ENCODE results near the gene GJB6.

DNA sequence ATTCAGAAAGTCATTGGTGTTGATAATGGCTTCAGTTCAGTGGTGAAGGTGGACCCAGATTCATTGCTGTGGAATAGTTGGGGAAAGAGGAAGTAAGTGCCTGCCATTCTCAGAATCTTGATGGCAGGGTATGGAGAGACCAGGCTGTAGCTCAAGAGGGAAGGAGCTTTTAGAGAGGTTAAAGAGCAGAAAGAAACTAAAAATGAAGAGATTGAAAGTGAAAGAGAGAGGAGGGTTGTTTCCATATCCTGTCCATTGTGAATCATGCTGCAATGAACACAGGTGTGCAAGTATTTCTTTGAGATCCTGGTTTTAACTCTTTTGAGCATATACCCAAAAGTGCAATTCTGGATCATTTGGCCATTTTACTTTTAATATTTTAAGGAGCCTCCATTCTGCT, 12.5 kb downstream of the GJB6 start:
- TF ChIP-seq, protein P1, sequence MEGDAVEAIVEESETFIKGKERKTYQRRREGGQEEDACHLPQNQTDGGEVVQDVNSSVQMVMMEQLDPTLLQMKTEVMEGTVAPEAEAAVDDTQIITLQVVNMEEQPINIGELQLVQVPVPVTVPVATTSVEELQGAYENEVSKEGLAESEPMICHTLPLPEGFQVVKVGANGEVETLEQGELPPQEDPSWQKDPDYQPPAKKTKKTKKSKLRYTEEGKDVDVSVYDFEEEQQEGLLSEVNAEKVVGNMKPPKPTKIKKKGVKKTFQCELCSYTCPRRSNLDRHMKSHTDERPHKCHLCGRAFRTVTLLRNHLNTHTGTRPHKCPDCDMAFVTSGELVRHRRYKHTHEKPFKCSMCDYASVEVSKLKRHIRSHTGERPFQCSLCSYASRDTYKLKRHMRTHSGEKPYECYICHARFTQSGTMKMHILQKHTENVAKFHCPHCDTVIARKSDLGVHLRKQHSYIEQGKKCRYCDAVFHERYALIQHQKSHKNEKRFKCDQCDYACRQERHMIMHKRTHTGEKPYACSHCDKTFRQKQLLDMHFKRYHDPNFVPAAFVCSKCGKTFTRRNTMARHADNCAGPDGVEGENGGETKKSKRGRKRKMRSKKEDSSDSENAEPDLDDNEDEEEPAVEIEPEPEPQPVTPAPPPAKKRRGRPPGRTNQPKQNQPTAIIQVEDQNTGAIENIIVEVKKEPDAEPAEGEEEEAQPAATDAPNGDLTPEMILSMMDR (conservative IDR thresholded peaks at IDR 0.05; ENCODE audit: low read depth, low read length): no peak
- TF ChIP-seq MXI1 (IDR thresholded peaks at IDR 0.05; ENCODE audit: borderline replicate concordance, low read depth, low read length): no peak
- TF ChIP-seq NFE2L2 (IDR thresholded peaks at IDR 0.05; ENCODE audit: low read depth, low read length): no peak
- no peak for TF ChIP-seq CHD1 (IDR thresholded peaks at IDR 0.05; ENCODE audit: low read depth, low read length)
- TF ChIP-seq RAD21 (IDR thresholded peaks at IDR 0.05; ENCODE audit: low read length): no peak
- no peak for TF ChIP-seq POLR2A (IDR thresholded peaks at IDR 0.05; ENCODE audit: low read depth, low read length)
- TF ChIP-seq MAZ (IDR thresholded peaks at IDR 0.05; ENCODE audit: borderline replicate concordance, low read depth, low read length): no peak
- TF ChIP-seq RCOR1 (IDR thresholded peaks at IDR 0.05; ENCODE audit: insufficient replicate concordance, low read length): no peak
- no peak for TF ChIP-seq BHLHE40 (IDR thresholded peaks at IDR 0.05; ENCODE audit: low read depth, low read length)
- TF ChIP-seq MAFK (IDR thresholded peaks at IDR 0.05; ENCODE audit: low read depth, low read length): no peak
- TF ChIP-seq, protein P2, sequence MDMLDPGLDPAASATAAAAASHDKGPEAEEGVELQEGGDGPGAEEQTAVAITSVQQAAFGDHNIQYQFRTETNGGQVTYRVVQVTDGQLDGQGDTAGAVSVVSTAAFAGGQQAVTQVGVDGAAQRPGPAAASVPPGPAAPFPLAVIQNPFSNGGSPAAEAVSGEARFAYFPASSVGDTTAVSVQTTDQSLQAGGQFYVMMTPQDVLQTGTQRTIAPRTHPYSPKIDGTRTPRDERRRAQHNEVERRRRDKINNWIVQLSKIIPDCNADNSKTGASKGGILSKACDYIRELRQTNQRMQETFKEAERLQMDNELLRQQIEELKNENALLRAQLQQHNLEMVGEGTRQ (IDR thresholded peaks at IDR 0.05; ENCODE audit: low read depth, low read length): no peak
- TF ChIP-seq, protein P3, sequence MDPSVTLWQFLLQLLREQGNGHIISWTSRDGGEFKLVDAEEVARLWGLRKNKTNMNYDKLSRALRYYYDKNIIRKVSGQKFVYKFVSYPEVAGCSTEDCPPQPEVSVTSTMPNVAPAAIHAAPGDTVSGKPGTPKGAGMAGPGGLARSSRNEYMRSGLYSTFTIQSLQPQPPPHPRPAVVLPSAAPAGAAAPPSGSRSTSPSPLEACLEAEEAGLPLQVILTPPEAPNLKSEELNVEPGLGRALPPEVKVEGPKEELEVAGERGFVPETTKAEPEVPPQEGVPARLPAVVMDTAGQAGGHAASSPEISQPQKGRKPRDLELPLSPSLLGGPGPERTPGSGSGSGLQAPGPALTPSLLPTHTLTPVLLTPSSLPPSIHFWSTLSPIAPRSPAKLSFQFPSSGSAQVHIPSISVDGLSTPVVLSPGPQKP (IDR thresholded peaks at IDR 0.05; ENCODE audit: borderline replicate concordance, low read depth, low read length): no peak
- TF ChIP-seq FOS (IDR thresholded peaks at IDR 0.05; ENCODE audit: low read depth, low read length): no peak

Measured in IMR-90 (cell line).